Measurements from ENCODE around the gene CAMK1G. TPM values are rescaled to one million over a fixed set of nuclear protein-coding genes. Genes with fewer than 3 reads are reported as not detected.

Gene CAMK1G
- total and polyA plus RNA-seq, 11 donors = 0.30 to 0.48 TPM; not detected in 9

GRCh38 chr1:209560529-209560928 is 23.0 kb upstream of the CAMK1G start:
- DNase-seq (no peak), ATAC-seq (no peak)
- Histone ChIP-seq H3K27ac (no peak overlapping the region), H3K9me3 (no peaks in the 10 kb centered on the region), H3K4me3 (no peak overlapping the region), H3K36me3 (no peaks in the 10 kb centered on the region), H3K4me1 (no peaks in the 10 kb centered on the region), H3K27me3 (peaks cover 0 to 14% (median 0%) of the 10 kb centered on the region in 9 donors)
- intact Hi-C loops (cut with DNase I) = loop anchor here in 5 of 10 donors (10.0 kb wide), 4 partner anchors 206 to 906 kb away; no protein-coding TSS in a partner anchor
- WGBS, 4 donors = 69 to 80% (median 77%) methylated on average over 3 of the region's 3 CpGs
- TF ChIP-seq CTCF (IDR thresholded peaks at IDR 0.05) = no peak
- no peak for TF ChIP-seq POLR2A (IDR thresholded peaks at IDR 0.05)

- no peak for ATAC-seq
- no peaks in the 10 kb centered on the region for H3K36me3 ChIP-seq
- H3K27ac ChIP-seq = no peak overlapping the region
- H3K9me3 ChIP-seq = no peaks in the 10 kb centered on the region
- no peak for DNase-seq
- no peak overlapping the region for H3K4me3 ChIP-seq
- H3K27me3 ChIP-seq = peaks cover 0 to 14% (median 0%) of the 10 kb centered on the region in 9 donors
- intact Hi-C loops (cut with DNase I) = loop anchor here in 5 of 10 donors (10.0 kb wide), 4 partner anchors 206 to 906 kb away; no protein-coding TSS in a partner anchor
- H3K4me1 ChIP-seq = peaks cover 0 to 3% (median 0%) of the 10 kb centered on the region in 12 donors
- TF ChIP-seq CTCF (IDR thresholded peaks at IDR 0.05) (no peak), POLR2A (IDR thresholded peaks at IDR 0.05) (no peak)
- WGBS, 4 donors = 89 to 91% (median 90%) methylated on average over 10 of the region's 10 CpGs
These were observed 22.6 kb upstream of the CAMK1G start for GRCh38 chr1:209560952-209561351.

GRCh38 chr1:209561532-209561931 is 22.0 kb upstream of the CAMK1G start:
- 71 to 79% (median 78%) methylated on average over 6 of the region's 6 CpGs for WGBS, 4 donors
- Histone ChIP-seq H3K4me1 (peaks cover 0 to 5% (median 0%) of the 10 kb centered on the region in 12 donors), H3K36me3 (no peaks in the 10 kb centered on the region), H3K9me3 (no peaks in the 10 kb centered on the region), H3K4me3 (no peak overlapping the region), H3K27ac (no peak overlapping the region), H3K27me3 (peaks cover 0 to 14% (median 0%) of the 10 kb centered on the region in 9 donors)
- intact Hi-C loops (cut with DNase I) = loop anchor here in 5 of 10 donors (10.0 kb wide), 4 partner anchors 207 to 907 kb away; no protein-coding TSS in a partner anchor
- TF ChIP-seq POLR2A (IDR thresholded peaks at IDR 0.05) (no peak), CTCF (IDR thresholded peaks at IDR 0.05) (no peak)
- no peak for ATAC-seq
- DNase-seq = no peak

GRCh38 chr1:209564849-209565248 is 18.7 kb upstream of the CAMK1G start:
- 56 to 66% (median 58%) methylated on average over 3 to 4 of the region's 4 CpGs for WGBS, 4 donors
- Histone ChIP-seq H3K36me3 (no peaks in the 10 kb centered on the region), H3K4me3 (no peak overlapping the region), H3K4me1 (peaks cover 0 to 5% (median 0%) of the 10 kb centered on the region in 12 donors), H3K9me3 (no peaks in the 10 kb centered on the region), H3K27me3 (peaks cover 0 to 10% (median 0%) of the 10 kb centered on the region in 9 donors), H3K27ac (no peak overlapping the region)
- intact Hi-C loops (cut with DNase I) = loop anchor here in 6 of 10 donors (5.0 to 10.0 kb wide), 8 partner anchors 48 to 910 kb away; no protein-coding TSS in a partner anchor
- ATAC-seq = no peak
- no peak for DNase-seq
- TF ChIP-seq POLR2A (IDR thresholded peaks at IDR 0.05) = no peak
- no peak for TF ChIP-seq CTCF (IDR thresholded peaks at IDR 0.05)

All from heart left ventricle (tissue), 16 donors.